HepG2 (cell line): ENCODE measurements around the gene GARIN5A. TPM values are rescaled to one million over a fixed set of nuclear protein-coding genes. Genes with fewer than 3 reads are reported as not detected.

Experiments
- FOXP1 ChIP-seq, 2 experiments: fragments of 450-650 bp in 1 of 2; IDR thresholded peaks; 2 replicates each; pipeline ENCODE4 v1.6.1; 2017 to 2018; ENCODE audit warnings: antibody characterized with exemption in 1 of 2
- HMG20A ChIP-seq: IDR thresholded peaks from 2 replicates; pipeline ENCODE4 v1.6.1; 2016; ENCODE audit warnings: borderline replicate concordance
- HMG20B ChIP-seq: conservative IDR thresholded peaks from 2 replicates; pipeline ENCODE4 v1.6.1; 2016; ENCODE audit warnings: missing genetic modification reagents, missing compliant biosample characterization
- IKZF4 ChIP-seq: sonication (generic); formaldehyde crosslinking; IDR thresholded peaks from 2 replicates; pipeline ENCODE4 v1.5.1; 2020; ENCODE audit warnings: borderline replicate concordance, mild to moderate bottlenecking, low read depth, missing genetic modification reagents; ENCODE audit errors: not compliant biosample characterization
- NR2F1 ChIP-seq, 2 experiments: fragments of 450-650 bp in 1 of 2; formaldehyde crosslinking in 1 of 2; IDR thresholded peaks; 2 replicates each; pipeline versions ENCODE4 v1.5.0 to v1.6.1; 2016 to 2020; ENCODE audit warnings: mild to moderate bottlenecking in 1 of 2, missing compliant biosample characterization in 1 of 2, missing genetic modification reagents in 1 of 2, moderate library complexity in 1 of 2
- SMC3 ChIP-seq: IDR thresholded peaks from 2 replicates; pipeline ENCODE4 v1.6.1; 2011; ENCODE audit warnings: low read length, improper control_type of control experiment
- SOX5 ChIP-seq: IDR thresholded peaks from 2 replicates; pipeline ENCODE4 v1.6.1; 2016; ENCODE audit warnings: borderline replicate concordance
- XRCC5 ChIP-seq: fragments of 200-400 bp; formaldehyde crosslinking; optimal IDR thresholded peaks from 2 replicates; pipeline ENCODE3; 2017; ENCODE audit warnings: mild to moderate bottlenecking, low read length
- ZNF207 ChIP-seq: fragments of 450-650 bp; IDR thresholded peaks from 2 replicates; pipeline ENCODE4 v1.6.1; 2016; ENCODE audit warnings: antibody characterized with exemption, borderline replicate concordance
- ZNF282 ChIP-seq: fragments of 450-650 bp; IDR thresholded peaks from 2 replicates; pipeline ENCODE4 v1.6.1; 2018; ENCODE audit not compliant: partially characterized antibody
- ZNF510 ChIP-seq: sonication (generic); formaldehyde crosslinking; IDR thresholded peaks from 2 replicates; pipeline ENCODE4 v1.4.0; 2020; ENCODE audit warnings: low read depth, mild to moderate bottlenecking, missing genetic modification reagents
- polyA plus RNA-seq, 8 experiments: library from polyadenylated mRNA; depleted of rRNA in 3 of 8; stranded (reverse) in 7 of 8; unstranded in 1 of 8; fragments of >200 nt; fragmentation: Illumina TruSeq in 4 of 8; extraction: Trizol in 4 of 8; gene quantifications; 2 replicates each; pipeline versions ENCODE4 v1.2.1 to v1.2.3, GENCODE V29; 2011 to 2016; ENCODE audit warnings: low read depth in 4 of 8, missing spikeins in 1 of 8, mixed read lengths in 1 of 8; ENCODE audit not compliant: insufficient read depth in 1 of 8
- total RNA-seq, 5 experiments: library from RNA; depleted of rRNA; stranded (reverse); fragments of >200 nt; fragmentation: Illumina TruSeq; extraction: Trizol; gene quantifications; 2 replicates each; pipeline ENCODE4 v1.2.3, GENCODE V29; 2016; ENCODE audit warnings: low read depth in 1 of 5
- TF ChIP-seq, protein P1 (sequence below): sonication (generic); formaldehyde crosslinking; IDR thresholded peaks from 2 replicates; pipeline ENCODE4 v1.4.0; 2020; ENCODE audit warnings: missing genetic modification reagents
- TF ChIP-seq, protein P2 (sequence below): sonication (generic); formaldehyde crosslinking; conservative IDR thresholded peaks from 2 replicates; pipeline ENCODE4 v1.8.0; 2022; ENCODE audit warnings: low read depth, missing genetic modification reagents
- TF ChIP-seq, protein P3 (sequence below): sonication (generic); formaldehyde crosslinking; IDR thresholded peaks from 2 replicates; pipeline ENCODE4 v1.5.0; 2020; ENCODE audit warnings: mild to moderate bottlenecking, missing genetic modification reagents, moderate library complexity
- TF ChIP-seq, protein P4 (sequence below): sonication (generic); formaldehyde crosslinking; IDR thresholded peaks from 2 replicates; pipeline ENCODE4 v1.4.0; 2020; ENCODE audit warnings: missing genetic modification reagents, borderline replicate concordance
- TF ChIP-seq, protein P5 (sequence below): sonication (generic); formaldehyde crosslinking; IDR thresholded peaks from 2 replicates; pipeline ENCODE4 v1.4.0; 2020; ENCODE audit warnings: low read depth, missing genetic modification reagents

The GARIN5A gene
- total and polyA plus RNA-seq, 2 of the 13 experiments (the other 11 are each of a cell fraction or from before 2014, with no cell fraction given): not detected

DNA sequence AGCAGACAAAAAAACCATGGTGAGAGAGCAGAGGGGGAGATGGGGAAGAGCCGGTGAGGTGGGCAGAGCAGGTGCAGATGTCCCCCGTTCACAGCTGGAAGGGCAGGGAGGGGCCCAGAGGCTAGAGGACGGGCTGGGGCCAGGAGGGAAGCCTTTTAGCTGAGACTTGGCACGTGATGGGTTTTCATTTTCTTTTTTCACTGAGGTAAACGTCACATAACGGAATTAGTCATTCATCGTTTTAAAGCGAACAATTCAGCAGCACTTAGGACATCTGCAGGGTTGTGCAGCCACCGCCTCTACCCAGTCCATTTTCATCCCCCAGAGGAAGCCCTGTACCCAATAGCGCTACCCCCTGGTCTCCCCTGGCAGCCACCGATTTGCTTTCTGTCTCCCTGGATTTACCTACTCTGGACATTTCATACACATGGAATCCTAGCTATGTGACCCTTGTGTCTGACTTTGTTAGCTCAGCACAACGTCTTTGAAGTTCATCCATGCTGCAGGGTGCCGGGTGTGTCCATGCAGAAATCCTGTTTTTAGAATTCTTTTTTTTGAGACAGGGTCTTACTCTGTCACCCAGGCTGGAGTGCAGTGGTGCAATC lies 16.4 kb downstream of the GARIN5A start (continued):
- TF ChIP-seq, protein P1, sequence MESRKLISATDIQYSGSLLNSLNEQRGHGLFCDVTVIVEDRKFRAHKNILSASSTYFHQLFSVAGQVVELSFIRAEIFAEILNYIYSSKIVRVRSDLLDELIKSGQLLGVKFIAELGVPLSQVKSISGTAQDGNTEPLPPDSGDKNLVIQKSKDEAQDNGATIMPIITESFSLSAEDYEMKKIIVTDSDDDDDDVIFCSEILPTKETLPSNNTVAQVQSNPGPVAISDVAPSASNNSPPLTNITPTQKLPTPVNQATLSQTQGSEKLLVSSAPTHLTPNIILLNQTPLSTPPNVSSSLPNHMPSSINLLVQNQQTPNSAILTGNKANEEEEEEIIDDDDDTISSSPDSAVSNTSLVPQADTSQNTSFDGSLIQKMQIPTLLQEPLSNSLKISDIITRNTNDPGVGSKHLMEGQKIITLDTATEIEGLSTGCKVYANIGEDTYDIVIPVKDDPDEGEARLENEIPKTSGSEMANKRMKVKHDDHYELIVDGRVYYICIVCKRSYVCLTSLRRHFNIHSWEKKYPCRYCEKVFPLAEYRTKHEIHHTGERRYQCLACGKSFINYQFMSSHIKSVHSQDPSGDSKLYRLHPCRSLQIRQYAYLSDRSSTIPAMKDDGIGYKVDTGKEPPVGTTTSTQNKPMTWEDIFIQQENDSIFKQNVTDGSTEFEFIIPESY: no peak
- no peak for TF ChIP-seq ZNF282
- TF ChIP-seq XRCC5: peak; percentile 21
- TF ChIP-seq, protein P2, sequence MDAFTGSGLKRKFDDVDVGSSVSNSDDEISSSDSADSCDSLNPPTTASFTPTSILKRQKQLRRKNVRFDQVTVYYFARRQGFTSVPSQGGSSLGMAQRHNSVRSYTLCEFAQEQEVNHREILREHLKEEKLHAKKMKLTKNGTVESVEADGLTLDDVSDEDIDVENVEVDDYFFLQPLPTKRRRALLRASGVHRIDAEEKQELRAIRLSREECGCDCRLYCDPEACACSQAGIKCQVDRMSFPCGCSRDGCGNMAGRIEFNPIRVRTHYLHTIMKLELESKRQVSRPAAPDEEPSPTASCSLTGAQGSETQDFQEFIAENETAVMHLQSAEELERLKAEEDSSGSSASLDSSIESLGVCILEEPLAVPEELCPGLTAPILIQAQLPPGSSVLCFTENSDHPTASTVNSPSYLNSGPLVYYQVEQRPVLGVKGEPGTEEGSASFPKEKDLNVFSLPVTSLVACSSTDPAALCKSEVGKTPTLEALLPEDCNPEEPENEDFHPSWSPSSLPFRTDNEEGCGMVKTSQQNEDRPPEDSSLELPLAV (CRISPR knock-in tag): no peak
- TF ChIP-seq, protein P3, sequence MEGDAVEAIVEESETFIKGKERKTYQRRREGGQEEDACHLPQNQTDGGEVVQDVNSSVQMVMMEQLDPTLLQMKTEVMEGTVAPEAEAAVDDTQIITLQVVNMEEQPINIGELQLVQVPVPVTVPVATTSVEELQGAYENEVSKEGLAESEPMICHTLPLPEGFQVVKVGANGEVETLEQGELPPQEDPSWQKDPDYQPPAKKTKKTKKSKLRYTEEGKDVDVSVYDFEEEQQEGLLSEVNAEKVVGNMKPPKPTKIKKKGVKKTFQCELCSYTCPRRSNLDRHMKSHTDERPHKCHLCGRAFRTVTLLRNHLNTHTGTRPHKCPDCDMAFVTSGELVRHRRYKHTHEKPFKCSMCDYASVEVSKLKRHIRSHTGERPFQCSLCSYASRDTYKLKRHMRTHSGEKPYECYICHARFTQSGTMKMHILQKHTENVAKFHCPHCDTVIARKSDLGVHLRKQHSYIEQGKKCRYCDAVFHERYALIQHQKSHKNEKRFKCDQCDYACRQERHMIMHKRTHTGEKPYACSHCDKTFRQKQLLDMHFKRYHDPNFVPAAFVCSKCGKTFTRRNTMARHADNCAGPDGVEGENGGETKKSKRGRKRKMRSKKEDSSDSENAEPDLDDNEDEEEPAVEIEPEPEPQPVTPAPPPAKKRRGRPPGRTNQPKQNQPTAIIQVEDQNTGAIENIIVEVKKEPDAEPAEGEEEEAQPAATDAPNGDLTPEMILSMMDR (CRISPR knock-in tag): peak; percentile 70
- no peak for TF ChIP-seq FOXP1 (IDR thresholded peaks at IDR 0.05)
- peak; percentile 23; the same call in 1 of the 2 replicates for TF ChIP-seq FOXP1 (CRISPR knock-in tag; IDR thresholded peaks at IDR 0.05)
- TF ChIP-seq, protein P4, sequence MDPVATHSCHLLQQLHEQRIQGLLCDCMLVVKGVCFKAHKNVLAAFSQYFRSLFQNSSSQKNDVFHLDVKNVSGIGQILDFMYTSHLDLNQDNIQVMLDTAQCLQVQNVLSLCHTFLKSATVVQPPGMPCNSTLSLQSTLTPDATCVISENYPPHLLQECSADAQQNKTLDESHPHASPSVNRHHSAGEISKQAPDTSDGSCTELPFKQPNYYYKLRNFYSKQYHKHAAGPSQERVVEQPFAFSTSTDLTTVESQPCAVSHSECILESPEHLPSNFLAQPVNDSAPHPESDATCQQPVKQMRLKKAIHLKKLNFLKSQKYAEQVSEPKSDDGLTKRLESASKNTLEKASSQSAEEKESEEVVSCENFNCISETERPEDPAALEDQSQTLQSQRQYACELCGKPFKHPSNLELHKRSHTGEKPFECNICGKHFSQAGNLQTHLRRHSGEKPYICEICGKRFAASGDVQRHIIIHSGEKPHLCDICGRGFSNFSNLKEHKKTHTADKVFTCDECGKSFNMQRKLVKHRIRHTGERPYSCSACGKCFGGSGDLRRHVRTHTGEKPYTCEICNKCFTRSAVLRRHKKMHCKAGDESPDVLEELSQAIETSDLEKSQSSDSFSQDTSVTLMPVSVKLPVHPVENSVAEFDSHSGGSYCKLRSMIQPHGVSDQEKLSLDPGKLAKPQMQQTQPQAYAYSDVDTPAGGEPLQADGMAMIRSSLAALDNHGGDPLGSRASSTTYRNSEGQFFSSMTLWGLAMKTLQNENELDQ: no peak
- no peak for TF ChIP-seq HMG20B
- TF ChIP-seq, protein P5, sequence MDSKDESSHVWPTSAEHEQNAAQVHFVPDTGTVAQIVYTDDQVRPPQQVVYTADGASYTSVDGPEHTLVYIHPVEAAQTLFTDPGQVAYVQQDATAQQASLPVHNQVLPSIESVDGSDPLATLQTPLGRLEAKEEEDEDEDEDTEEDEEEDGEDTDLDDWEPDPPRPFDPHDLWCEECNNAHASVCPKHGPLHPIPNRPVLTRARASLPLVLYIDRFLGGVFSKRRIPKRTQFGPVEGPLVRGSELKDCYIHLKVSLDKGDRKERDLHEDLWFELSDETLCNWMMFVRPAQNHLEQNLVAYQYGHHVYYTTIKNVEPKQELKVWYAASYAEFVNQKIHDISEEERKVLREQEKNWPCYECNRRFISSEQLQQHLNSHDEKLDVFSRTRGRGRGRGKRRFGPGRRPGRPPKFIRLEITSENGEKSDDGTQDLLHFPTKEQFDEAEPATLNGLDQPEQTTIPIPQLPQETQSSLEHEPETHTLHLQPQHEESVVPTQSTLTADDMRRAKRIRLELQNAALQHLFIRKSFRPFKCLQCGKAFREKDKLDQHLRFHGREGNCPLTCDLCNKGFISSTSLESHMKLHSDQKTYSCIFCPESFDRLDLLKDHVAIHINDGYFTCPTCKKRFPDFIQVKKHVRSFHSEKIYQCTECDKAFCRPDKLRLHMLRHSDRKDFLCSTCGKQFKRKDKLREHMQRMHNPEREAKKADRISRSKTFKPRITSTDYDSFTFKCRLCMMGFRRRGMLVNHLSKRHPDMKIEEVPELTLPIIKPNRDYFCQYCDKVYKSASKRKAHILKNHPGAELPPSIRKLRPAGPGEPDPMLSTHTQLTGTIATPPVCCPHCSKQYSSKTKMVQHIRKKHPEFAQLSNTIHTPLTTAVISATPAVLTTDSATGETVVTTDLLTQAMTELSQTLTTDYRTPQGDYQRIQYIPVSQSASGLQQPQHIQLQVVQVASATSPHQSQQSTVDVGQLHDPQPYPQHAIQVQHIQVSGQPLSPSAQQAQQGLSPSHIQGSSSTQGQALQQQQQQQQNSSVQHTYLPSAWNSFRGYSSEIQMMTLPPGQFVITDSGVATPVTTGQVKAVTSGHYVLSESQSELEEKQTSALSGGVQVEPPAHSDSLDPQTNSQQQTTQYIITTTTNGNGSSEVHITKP: peak; percentile 76; the same call in 1 of the 2 replicates
- 0 out of 2 replicates have a peak, but pooled peaks have one; percentile 35 for TF ChIP-seq HMG20A (CRISPR knock-in tag)
- TF ChIP-seq SOX5 (CRISPR knock-in tag): peak; percentile 57; the same call in 1 of the 2 replicates
- no peak for TF ChIP-seq IKZF4
- peak; percentile 43 to 84; a peak in 3 of 4 replicates for TF ChIP-seq NR2F1 (CRISPR knock-in tag; IDR thresholded peaks at IDR 0.05)
- TF ChIP-seq ZNF510 (CRISPR knock-in tag): no peak
- TF ChIP-seq SMC3: peak; percentile 52; the same call in 1 of the 2 replicates
- TF ChIP-seq ZNF207: no peak
